NCI-H2196 treated with DMSO at 0.1 percent for 48 hours (cell line): ENCODE measurements around the gene ZDHHC11B.
"Not testable (repeated sequence)": the region's sequence is repeated elsewhere in the genome, so short reads cannot be mapped to it uniquely, and the experiment has no call there.

ENCODE experiments used
- DNase-seq: peaks from one replicate; lab custom pipeline; 2025; ENCODE audit not compliant: unreplicated experiment; lab: John Stamatoyannopoulos, UW

Gene ZDHHC11B

DNA sequence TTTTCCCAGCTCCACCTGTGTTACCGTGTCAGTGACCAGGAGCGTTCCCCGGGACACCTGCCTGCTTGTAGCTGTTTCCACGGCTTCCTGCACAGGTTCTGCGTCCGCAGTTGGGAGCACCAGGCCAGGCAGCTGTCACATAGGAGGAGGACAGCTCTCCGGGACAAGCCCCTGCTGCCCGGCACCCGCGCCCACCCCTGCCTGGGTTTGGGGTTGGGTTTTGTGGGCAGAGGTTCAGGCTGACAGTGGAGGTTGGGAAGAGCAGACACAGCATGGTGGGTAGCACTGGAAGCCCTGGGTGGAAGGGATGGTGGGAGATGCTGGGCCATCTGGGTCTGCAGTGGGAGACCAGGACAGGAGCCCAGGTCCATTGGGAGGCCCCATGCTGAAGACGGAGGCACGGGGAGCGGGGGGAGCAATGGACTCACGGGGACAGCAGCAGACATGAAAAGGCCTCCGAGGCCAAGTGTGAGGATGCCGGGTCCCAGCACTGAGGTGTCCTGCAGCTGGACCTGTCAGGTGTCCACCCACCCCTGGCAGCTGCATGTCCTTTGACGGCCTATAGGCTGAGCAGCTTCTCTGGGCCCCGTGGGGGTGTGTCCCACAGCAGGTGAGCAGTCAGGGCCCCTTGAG is 2.8 kb upstream of the ZDHHC11B start:
- DNase-seq, result not testable (repeated sequence)

DNA sequence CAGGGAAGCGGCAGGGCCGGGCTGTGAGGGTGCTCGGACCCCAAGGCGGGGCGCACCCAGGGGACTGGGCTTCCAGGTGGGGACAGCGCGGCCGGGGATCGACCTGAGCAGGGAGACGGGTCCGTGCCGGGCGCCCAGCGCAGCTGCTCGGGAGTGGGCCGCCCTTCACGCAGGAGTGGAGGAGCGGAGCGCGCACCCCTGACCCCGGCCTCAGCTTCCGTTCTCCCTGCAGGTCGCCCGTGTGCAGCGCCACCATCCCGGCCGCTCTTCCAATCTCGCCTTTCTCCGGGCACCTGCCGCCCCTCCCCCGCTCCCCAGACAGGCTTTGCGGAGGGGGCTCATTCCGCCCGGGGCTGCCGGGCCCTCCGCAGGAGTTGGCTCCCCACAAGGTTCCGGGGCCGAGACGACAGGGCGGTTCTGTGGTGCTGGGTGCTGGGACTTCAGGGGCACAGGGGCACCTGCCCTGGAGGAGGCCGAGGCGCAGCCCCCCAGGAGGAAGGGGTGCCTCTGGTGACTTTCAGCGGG is 714 bp upstream of the ZDHHC11B start:
- DNase-seq, result not testable (repeated sequence)

DNA sequence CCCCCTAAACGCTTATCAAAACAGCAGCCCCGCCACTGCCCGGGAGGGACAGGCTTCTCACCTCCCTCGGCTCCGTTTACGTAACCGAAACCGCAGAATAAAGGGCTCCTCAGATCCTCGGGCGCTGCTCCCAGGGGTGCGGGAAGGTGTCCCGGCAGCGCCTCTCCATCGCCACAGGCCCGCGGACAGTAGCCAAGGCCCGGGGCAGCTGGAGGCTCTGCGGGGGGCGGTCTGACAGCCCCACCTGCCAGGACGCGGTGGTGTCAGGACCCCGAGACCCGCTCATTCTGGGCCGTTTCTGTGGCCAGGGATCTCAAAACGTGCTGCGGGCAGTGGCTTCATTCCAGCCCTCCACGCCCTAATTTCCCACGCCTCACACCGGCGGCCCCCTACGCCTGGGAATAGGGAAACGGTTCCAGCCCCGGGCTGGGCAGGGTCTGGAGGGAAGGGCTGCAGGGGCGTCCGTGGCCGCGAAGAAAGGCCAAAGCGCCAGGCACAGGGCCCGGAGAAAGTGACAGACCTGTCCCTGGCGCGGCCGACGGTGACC is 575 bp downstream of the ZDHHC11B start:
- not testable (repeated sequence) for DNase-seq

GRCh38 chr5:783049-783802 is 1.3 kb downstream of the ZDHHC11B start:
- not testable (repeated sequence) for DNase-seq

GRCh38 chr5:782356-782755 is 2.2 kb downstream of the ZDHHC11B start:
- not testable (repeated sequence) for DNase-seq

DNA sequence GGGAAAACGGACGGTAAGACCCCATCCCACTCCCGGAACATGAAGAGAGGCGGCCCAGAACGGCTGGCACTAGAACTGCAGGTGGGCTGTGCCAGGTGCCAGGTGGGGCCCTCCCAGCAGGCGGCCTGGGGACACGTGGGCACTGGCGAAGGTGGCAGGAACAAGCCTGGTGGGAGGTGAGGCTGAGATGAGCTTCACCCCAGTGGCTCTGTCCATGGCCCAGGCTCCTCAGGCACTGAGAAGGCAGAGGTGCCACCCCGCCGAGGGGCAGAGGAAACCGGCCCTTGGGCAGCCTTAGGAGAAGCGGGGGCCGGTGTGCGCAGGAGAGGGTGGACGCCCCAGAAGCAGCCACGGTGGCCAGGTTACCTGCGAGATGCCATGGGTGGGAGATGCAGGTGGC is 4.0 kb downstream of the ZDHHC11B start:
- not testable (repeated sequence) for DNase-seq

- DNase-seq, result not testable (repeated sequence)
These were observed 5.6 kb downstream of the ZDHHC11B start for GRCh38 chr5:778967-779366.

GRCh38 chr5:778421-778820 is 6.1 kb downstream of the ZDHHC11B start:
- DNase-seq, result not testable (repeated sequence)

DNA sequence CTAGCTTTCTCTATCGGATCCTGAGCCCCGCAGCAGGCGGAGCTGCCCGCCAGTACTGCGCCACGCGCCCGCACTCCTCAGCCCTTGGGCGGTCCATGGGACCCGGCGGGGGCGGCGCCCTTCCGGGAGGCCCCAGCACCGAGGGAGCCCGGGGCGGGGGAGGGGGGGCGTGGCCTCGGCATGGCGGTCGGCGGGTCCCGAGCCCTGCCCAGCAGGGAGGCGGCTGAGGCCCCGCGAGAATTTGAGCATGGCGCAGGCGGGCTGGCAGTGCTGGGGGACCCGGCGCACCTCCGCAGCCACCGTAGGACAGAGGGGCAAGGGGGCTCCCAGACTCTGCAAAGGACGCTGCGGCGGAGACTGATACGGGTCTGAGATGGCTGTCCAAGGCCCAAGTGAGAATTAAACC is 6.8 kb downstream of the ZDHHC11B start:
- DNase-seq, result no peak

- DNase-seq, result no peak
These were observed 7.4 kb downstream of the ZDHHC11B start for GRCh38 chr5:776862-777711.

DNA sequence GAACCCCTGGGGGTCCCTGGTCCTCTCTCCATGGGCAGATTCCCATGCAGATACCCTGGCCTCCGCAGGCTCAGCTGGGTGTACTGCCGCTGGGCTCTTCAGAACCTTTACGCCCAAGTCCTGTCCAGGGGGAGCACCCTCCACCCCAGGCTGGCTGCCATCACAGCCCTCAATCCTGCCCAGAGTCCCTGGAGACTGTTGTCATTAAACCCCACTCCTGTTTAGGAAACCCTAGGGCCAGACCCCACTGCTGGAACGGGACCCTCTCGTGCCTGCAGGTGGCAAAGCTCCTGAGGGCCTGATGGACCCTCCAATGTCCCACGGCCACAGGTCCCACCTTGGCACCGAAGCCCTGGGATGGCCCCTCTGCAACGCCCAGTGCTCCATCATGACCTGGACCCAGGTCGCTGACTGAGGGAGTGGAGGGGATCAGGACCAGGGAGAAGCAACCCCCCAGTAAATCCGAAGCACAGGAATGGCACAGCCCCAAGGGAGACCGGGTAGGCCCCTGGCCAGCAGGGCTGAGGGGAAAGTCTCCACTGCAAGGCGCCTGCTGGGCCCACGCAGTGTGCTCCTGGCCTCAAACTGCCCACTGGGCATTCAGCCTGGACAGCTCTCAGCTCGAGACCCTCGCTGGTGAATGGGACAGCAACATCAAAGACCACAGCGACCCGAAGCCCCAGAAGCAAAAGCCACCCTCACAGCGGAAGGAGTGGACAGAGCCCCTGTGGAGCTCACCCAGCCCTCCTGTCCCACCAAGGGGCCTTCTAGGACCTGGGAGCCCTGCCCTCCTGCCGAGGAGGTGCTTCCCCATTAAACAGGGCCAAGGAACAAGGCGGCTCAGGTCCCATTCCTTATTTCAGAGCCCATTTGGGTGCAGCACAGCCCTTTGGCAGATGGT is 8.3 kb downstream of the ZDHHC11B start:
- DNase-seq, result no peak

GRCh38 chr5:775595-775960 is 9.0 kb downstream of the ZDHHC11B start:
- DNase-seq, result not testable (repeated sequence)

DNA sequence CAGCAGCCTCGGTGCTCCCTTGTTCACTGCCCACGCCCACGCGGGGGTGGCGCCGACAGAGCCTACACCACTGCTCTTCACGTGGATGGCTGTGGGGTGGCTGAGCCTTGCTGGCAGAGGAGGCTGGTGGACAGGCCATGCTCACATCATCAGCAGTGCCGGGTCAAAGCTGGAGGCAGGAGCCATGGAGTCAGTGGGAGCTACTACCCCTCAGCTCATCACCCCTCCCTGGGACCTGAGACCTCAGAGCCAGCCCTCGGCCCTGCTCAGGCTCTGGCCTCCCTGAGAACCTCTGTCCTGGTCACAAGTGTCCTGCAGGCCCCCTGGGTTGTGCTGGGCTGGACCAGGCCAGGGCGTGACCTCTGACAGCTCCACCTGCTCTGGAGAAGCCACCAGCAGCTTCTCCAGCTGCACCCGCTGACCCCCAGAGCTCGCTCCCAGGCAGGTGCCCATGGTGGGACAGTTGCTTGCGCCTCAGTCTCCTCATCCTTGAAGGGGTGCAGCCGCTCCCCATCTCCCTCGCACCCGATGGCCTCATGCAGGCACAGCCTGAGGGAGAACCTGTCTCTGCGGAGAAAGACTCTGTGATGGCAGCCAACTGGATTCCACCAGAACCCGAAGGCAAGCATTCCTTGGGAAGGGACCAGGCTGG is 9.5 kb downstream of the ZDHHC11B start:
- DNase-seq, result not testable (repeated sequence)

- DNase-seq, result not testable (repeated sequence)
These were observed 10.2 kb downstream of the ZDHHC11B start for GRCh38 chr5:774304-774703.

DNA sequence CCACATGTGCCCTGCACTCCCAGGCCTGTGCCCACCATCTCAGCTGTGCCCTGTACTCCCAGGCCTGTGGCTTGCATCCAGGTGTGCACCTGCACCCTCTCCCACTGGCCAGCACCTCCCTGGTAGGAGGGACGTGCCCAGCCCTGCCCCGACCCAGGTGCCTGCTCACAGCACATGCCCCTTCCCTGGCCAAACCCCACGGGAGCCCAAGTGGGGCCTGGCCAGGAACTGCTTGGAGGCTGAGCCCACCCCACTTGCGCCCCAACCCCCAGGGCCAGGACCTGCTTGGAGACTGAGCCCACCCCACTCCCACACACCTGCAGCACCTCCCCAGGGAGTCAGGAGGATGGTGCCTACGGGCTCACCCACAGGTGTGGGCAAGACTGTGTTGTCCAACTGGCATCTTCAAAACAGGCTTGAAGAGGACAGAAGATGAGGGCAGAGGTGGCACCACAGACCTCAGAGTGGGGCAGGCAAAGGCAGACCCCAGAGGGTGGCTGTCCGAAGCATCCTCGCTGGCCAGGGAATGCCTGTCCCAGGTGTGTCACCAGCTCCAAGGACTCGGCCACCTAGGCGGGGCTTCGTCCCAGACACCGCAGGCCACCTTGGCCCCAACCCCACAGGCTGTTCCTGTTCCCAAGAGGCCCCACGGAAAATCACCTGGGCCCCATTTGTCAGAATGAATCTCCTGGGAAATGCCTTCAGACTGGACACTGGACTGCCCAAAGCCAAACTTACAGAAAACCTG is 10.8 kb downstream of the ZDHHC11B start:
- DNase-seq, result no peak

GRCh38 chr5:772931-773330 is 11.6 kb downstream of the ZDHHC11B start:
- not testable (repeated sequence) for DNase-seq

DNA sequence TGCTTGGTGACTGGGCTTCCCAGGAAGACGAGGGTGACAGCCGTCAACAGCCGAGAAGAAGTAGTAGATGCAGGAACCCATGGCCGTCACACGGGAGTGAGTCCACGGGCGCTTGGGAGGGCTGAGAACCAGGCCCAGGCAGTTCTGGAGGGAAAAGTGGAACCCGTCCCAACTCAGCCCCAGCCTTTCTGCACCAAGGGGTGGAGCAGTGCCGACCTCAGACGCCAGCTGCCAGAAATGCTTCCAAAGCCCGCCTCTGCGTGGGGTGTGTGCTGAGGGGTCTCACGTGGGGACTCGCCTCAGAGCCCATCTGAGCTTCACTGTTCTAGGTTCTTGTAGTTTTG is 12.0 kb downstream of the ZDHHC11B start:
- not testable (repeated sequence) for DNase-seq

DNA sequence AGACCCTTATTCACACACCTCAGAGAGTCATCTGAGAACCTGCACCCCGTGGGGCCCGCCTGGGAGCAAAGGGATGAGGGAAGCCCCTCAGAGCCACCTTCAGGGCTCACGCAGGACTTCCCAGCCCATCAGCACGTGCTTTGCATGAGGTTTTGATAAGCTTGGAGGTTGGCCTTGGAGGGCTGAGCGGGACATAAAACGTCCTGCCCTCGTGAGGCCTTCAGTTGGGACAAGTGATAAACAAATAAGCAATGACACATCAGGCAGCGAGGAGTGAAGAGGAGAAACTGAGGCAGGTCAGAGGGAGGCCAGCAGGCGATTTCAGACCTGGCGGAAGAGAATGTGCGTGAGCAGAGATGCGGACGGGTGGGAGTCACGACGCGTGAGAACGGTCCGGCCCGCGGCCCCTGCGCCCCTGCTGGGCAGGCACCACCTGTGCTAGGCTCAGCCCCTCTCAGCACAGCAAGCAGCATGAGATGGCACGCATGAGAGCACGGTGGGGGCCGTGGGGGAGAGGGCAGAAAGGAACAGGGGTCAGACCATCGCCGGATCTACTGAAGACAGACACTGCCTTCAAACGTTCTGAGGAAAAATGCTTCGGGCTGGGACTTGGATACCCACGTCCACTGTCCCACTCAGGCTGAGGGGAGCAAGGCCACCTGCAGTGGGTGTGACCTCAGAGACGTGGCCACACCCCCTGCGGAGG is 12.5 kb downstream of the ZDHHC11B start:
- DNase-seq, result not testable (repeated sequence)
